Fibroblast of villous mesenchyme (primary cell): ENCODE results near the gene CD24. TPM values are rescaled to one million over a fixed set of nuclear protein-coding genes. Genes with fewer than 3 reads are reported as not detected.

ENCODE experiments used
- DNase-seq: peaks from one replicate; pipeline ENCODE4 v3.0.0-alpha.2; 2010; ENCODE audit warnings: low read depth
- H3K4me3 ChIP-seq: 2 replicates; pipeline ENCODE4 v1.5.1; 2011; ENCODE audit warnings: low read depth, mild to moderate bottlenecking, low read length
- CTCF ChIP-seq: IDR thresholded peaks from 2 replicates; pipeline ENCODE4 v1.5.1; 2012; ENCODE audit warnings: low read depth, mild to moderate bottlenecking, low read length; ENCODE audit not compliant: insufficient read depth
- total RNA-seq: library from RNA; depleted of rRNA; stranded (reverse); fragments of >200 nt; gene quantifications from 2 replicates; pipeline ENCODE4 v1.2.3, GENCODE V29; 2012

The CD24 gene
- total RNA-seq, 1 donor = 4.3 TPM

GRCh38 chr6:106924694-106925523 lies 49.6 kb downstream of the CD24 start:
- TF ChIP-seq CTCF = no peak

GRCh38 chr6:106922626-106923025 lies 51.9 kb downstream of the CD24 start:
- no peak overlapping the region for H3K4me3 ChIP-seq
- no peak for TF ChIP-seq CTCF
- DNase-seq = no peak

More at GRCh38 chr6:106924694-106925523, 49.6 kb downstream of the CD24 start:
- no peak for DNase-seq
- H3K4me3 ChIP-seq = no peak overlapping the region

Other genes starting within 250 kb of the CD24 start
- 12.1 and 12.2 TPM in 2 replicates for gene MTRES1, start 53.5 kb upstream of the CD24 start, total RNA-seq
- 3.5 and 4.2 TPM in 2 replicates for gene BEND3, start 140.8 kb upstream of the CD24 start, total RNA-seq